SHP77 (cell line): ENCODE measurements around the gene EPHX1.

ENCODE experiments used
- DNase-seq, 2 experiments: peaks; one replicate each; lab custom pipeline; 2025; lab: John Stamatoyannopoulos, UW

Gene EPHX1

GRCh38 chr1:225861834-225862580, 52.1 kb downstream of the EPHX1 start:
- no peak for DNase-seq

GRCh38 chr1:225862581-225862950, 52.6 kb downstream of the EPHX1 start:
- no peak for DNase-seq

DNA sequence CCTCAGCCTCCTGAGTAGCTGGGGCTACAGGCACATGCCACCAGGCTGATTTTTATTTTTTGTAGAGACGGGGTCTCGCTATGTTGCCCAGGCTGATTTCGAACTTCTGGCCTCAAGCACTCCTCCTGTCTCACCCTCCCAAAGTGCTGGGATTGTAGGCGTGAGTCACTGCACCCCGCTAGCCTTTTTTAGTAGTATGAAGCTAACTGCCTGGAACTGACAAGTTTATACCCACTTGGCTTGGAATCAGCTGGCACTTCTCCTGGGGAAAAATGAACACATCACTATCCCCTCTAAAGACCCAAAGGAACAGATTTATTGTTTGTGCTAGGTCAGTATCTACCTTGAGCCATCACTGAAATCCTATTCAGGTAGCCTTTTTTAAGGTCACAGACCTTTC, 53.2 kb downstream of the EPHX1 start:
- no peak for DNase-seq

GRCh38 chr1:225865514-225865913, 55.6 kb downstream of the EPHX1 start:
- DNase-seq = no peak

GRCh38 chr1:225866061-225866837, 56.3 kb downstream of the EPHX1 start:
- no peak for DNase-seq

DNA sequence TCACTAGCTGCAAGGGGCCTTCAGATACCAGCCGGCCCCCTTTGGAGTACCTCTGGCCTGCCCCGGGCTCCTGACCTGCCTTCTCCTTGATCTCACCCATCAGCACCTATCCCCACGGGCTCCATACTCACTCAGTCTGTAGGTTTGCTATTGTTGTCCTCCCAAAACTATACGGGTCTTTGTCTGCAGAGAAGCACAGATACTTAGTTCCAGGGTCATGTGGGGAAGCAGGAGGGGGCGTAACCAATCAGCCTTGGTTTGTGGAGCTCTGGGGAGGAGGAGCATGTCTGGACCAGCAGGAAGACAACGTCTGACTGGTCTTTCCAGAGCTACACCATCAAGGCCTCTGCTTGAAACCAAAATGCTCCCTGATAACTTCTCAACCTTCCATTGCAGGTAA, 57.1 kb downstream of the EPHX1 start:
- DNase-seq = no peak

DNA sequence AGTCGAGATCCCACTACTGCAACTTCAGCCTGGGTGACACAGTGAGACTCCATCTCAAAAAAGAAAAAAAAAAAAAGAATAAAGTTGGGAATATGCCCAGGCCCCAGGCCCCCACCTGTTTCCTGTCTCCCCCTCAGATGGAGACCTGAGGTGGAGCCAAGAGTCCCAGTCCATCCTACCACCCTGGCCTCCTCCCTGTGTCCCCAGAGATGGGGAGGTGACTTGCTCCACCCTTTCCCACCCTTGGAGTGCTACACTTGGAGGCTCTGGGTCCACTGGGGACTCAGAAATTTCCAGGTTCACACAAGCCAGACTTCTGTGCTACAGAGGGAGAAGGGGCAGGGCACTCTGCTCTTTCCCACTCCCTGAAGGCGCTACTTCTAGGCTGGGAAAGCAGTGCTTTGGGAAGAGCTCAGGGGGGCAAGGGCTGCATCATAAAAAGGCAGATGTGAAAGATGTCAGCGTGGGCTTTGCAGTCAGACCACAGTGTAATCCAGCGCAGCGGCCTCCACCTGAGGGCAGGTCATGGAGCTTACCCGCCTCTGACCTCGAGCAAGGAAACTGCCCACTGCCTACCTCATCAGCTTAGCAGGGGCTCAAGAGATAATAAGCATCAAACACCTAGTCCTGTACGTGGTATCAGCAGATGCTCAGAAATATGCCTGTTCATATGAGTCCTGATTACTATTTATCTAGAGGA, 58.9 kb downstream of the EPHX1 start:
- DNase-seq = no peak

- DNase-seq = peak; percentile 30 to 59
These were observed 61.0 kb downstream of the EPHX1 start for GRCh38 chr1:225870911-225871310.

DNA sequence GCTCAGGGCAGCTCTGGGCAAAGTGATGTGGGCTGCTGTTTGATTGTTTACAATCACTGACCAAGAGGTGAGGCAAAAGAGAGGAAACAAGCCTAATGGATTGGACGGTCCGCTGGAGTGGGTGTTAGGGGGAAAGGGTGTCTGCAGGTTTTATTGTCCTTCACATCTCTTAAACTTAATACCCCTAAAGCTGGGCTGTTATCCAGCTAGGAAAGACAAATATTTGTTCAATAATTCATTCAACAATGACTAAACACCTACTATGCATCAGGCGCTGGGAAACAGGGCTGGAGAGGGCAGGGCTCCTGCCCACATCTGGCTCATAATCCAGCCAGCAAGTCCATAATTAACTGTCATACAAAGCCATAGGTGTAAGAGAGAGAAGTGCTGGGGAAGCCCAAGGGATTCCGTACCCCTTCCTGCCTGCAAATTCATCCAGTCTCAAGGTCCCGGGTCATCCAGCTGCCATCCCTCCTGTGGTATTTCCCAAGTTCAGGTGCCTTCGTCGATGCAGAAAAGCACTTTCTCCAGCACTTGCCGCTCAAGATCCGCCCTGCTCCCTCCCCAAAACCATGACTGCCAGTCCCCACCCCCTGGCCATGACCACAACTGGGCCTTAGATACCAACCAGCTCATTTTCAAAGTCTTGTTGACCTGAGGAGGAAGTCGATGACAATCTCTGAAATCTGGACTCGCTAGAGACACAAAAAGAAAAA, 61.6 kb downstream of the EPHX1 start:
- DNase-seq = peak; percentile 66 to 74

DNA sequence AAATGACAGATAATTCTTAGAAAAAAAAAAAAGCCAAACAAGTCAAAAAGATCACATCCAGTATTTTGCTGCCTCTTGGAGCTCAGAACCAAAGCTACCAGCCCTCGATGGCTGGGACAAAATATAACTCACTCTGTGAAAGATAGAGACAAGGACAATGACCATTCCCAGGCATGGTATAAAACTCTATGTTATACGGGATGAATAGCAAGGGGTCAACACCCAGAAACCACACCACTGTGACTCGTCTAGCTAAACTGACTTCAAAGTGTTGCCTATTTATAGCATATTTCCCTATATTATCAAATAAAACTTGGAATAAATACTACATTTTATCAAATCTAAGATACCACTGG, 62.1 kb downstream of the EPHX1 start:
- no peak for DNase-seq

- no peak for DNase-seq
These were observed 63.4 kb downstream of the EPHX1 start for GRCh38 chr1:225873281-225873850.

- DNase-seq = no peak
These were observed 64.5 kb downstream of the EPHX1 start for GRCh38 chr1:225874431-225874830.

GRCh38 chr1:225875044-225875815, 65.3 kb downstream of the EPHX1 start:
- no peak for DNase-seq

DNA sequence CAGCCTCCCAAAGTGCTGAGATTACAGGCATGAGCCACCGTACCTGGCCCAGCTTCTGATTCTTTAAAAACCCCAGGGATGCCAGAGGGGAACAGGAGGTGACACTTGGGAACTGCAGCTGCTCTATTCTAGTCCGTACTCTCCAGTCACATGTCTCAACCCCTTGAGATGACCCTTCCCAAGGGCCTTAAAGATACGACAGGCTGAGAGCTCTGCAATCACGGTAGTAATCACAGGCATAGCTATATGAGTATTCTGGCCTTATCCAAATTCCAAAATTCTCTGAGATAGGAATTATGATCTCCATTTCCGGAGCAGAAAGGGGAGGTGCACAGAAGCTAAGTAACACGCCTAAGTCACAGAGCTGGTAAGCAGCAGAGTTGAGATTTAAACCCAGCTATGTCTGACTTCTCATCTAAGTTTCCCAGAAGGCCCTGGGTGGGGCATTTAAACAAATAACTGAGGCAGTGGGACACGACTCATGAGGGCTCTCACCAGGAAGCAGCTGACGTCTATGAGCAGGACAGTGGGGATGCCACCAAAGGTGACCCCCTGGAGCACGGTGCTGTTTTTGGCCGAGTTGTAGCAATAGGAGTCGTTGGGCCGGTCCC, 67.1 kb downstream of the EPHX1 start:
- no peak for DNase-seq

DNA sequence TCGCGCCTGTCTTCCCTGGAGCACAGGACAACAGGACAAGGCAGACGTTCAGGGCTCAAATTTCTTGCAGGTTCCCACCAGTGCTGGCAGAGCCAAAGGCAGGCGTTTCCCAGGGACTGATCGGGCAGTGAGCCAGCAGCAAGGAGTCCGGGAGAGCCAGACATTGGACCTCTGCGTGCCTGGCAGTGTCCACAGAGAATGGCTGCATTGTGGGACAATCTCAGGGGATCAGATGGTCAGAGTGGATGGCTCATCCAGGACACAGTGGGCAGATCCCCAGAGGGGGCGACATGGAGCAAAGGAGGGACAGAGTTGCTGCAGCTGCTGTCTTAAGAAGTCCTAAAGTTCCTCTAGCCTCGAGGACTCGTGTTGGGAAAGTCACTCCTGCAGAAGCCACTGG, 67.7 kb downstream of the EPHX1 start:
- DNase-seq = peak; percentile 49

DNA sequence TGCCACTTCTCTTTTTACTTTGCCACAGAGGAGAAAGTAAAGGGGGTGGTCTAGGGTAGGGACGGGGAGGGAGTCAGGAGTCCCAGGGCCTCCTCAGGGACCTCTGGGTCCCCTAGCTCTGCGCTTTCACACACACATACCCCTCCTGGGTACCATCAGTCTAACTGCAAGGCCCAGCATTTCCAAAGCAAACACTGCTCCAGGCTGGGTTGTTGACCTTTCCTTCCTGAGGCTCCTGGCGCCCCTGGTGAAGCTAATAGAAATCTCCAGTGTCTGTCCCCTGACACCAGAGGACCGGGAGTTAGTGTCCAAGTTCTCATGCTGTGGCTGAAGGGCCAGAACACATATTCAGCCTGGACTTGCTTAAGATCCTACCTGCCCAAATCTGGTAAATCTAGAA, 68.4 kb downstream of the EPHX1 start:
- peak in 1 of 2 experiments; percentile 8 for DNase-seq

DNA sequence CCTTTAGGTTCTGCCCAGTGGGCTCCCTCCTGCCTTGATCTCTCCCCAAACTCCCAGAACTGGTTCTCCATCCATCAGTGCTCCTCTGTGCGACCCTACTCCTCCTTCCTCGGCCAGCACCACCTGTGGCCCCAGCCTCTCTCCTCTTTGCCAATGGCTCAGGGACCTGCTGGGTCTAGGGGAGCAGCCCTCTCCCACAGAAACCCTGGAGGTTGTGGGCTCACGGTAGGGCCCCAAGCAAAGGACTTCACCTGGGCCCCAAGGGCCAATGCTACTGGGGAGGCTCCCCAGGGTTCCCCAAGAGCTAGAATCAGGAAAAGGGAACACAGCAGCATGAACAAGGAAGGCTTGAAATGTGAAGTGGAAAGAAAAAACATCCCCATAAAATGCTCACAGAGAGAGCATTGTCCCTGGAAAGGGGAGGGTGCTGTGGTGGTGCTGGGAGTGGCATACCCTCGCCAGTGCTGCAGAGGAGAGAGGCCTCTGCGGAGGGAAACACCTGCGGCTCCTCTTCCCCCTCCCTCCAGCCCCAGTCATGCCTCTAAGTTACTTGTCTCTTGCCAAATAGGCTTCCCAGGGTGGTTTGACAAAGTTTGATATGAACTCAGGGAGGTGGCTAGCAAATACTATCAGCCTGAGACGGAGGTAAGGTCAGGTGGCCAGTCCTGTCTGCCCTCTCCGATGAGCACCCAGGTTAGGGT, 69.7 kb downstream of the EPHX1 start:
- DNase-seq = no peak

DNA sequence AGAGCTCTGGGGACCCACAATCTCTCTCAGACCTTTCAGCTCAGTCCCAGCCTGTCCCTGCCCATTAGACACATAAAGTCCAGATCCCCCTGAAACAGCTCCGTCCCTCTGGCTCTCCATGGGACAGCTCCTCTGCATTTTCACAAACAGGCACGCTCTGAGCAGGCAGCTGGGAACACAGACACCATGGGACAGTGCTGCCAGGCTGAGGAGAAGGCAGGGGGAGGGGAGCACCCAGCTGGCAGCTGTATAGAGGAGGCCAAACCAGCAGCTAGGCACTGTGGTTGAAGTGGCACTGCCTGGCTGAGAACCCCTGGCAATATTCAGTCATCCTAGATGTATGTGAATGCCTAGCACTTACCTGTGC, 70.3 kb downstream of the EPHX1 start:
- peak; percentile 14 to 55 for DNase-seq

DNA sequence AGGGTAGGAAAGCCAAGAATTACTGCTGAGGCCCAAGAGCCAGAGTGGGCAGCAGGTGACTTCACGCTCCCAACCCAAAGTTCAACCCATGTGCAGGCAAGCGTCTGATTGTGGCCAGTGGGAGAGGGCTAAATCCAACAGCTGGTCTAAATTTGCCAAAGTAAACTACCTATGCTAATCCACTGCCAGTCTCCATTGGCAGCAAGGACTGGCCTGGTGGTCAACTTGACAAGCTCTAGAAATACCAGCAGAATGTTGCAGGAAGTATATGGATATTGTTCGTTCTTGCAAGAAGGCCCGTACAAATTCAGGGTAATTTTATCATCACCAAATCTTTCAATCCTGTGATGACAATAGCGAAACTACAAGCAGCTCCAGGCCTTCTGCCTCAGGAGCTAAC, 70.7 kb downstream of the EPHX1 start:
- no peak for DNase-seq
